Parathyroid adenoma (tissue), 2 donors: ENCODE measurements around the gene ARRDC3.
"Not testable (repeated sequence)": the region's sequence is repeated elsewhere in the genome, so short reads cannot be mapped to it uniquely, and the experiment has no call there.

ENCODE experiments used
- H2AFZ ChIP-seq: fragments of 300-600 bp; sonication (generic); one replicate; pipeline ENCODE4 v1.7.0; 2017; ENCODE audit warnings: antibody characterized with exemption, mild to moderate bottlenecking
- H3K27ac ChIP-seq: fragments of 300-600 bp; sonication (generic); one replicate; pipeline ENCODE4 v1.7.0; 2017
- H3K27me3 ChIP-seq: fragments of 300-600 bp; sonication (generic); one replicate; pipeline ENCODE4 v1.7.0; 2017; ENCODE audit warnings: low read length; ENCODE audit not compliant: control insufficient read depth, insufficient read depth
- H3K36me3 ChIP-seq: fragments of 300-600 bp; sonication (generic); one replicate; pipeline ENCODE4 v1.7.0; 2017; ENCODE audit warnings: low read length; ENCODE audit not compliant: control insufficient read depth, insufficient read depth
- H3K4me1 ChIP-seq: fragments of 300-600 bp; sonication (generic); one replicate; pipeline ENCODE4 v1.7.0; 2017; ENCODE audit warnings: control low read depth
- H3K4me2 ChIP-seq: fragments of 300-600 bp; sonication (generic); one replicate; pipeline ENCODE4 v1.7.0; 2017; ENCODE audit warnings: low read length
- H3K4me3 ChIP-seq: fragments of 300-600 bp; sonication (generic); one replicate; pipeline ENCODE4 v1.7.0; 2017; ENCODE audit warnings: low read depth, low read length
- H3K79me2 ChIP-seq: fragments of 300-600 bp; sonication (generic); one replicate; pipeline ENCODE4 v1.7.0; 2017; ENCODE audit warnings: control low read depth
- H3K9ac ChIP-seq: fragments of 300-600 bp; sonication (generic); one replicate; pipeline ENCODE4 v1.7.0; 2017; ENCODE audit warnings: mild to moderate bottlenecking
- H3K9me3 ChIP-seq: fragments of 300-600 bp; sonication (generic); one replicate; pipeline ENCODE4 v1.7.0; 2017; ENCODE audit warnings: low read length; ENCODE audit not compliant: control insufficient read depth
- TF ChIP-seq, protein P1 (sequence below): fragments of 300-600 bp; sonication (generic); IDR thresholded peaks from one replicate; pipeline ENCODE4 v1.7.0; 2017; ENCODE audit warnings: antibody characterized with exemption, mild to moderate bottlenecking
- donor health status: primary hyperparathyroidism.

Gene ARRDC3

DNA sequence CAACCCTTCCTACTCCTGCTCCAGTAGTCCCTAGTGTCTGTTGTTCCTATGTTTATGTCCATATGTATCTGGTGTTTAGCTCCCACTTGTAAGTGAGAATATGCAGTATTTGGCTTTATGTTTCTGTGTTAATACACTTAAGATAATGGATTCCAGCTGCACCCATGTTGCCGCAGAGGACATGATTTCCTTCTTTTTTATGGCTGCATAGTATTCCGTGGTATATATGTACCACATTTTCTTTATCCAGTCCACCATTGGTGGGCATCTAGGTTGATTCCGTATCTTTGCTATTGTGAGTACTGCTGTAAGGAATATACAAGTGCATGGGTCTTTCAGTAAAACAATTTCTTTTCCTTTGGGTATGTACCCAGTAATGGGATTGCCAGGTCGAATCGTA, 5.2 kb upstream of the ARRDC3 start:
- Histone ChIP-seq H3K36me3 (no peaks in the 10 kb centered on the region), H3K4me2 (no peak overlapping the region), H3K9me3 (no peaks in the 10 kb centered on the region), H3K79me2 (no peaks in the 10 kb centered on the region), H3K9ac (no peak overlapping the region), H3K27me3 (no peaks in the 10 kb centered on the region), H3K4me3 (no peak overlapping the region), H3K4me1 (peaks cover 24% of the 10 kb centered on the region), H2AFZ (no peak overlapping the region), H3K27ac (no peak overlapping the region)
- TF ChIP-seq, protein P1, sequence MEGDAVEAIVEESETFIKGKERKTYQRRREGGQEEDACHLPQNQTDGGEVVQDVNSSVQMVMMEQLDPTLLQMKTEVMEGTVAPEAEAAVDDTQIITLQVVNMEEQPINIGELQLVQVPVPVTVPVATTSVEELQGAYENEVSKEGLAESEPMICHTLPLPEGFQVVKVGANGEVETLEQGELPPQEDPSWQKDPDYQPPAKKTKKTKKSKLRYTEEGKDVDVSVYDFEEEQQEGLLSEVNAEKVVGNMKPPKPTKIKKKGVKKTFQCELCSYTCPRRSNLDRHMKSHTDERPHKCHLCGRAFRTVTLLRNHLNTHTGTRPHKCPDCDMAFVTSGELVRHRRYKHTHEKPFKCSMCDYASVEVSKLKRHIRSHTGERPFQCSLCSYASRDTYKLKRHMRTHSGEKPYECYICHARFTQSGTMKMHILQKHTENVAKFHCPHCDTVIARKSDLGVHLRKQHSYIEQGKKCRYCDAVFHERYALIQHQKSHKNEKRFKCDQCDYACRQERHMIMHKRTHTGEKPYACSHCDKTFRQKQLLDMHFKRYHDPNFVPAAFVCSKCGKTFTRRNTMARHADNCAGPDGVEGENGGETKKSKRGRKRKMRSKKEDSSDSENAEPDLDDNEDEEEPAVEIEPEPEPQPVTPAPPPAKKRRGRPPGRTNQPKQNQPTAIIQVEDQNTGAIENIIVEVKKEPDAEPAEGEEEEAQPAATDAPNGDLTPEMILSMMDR = no peak

DNA sequence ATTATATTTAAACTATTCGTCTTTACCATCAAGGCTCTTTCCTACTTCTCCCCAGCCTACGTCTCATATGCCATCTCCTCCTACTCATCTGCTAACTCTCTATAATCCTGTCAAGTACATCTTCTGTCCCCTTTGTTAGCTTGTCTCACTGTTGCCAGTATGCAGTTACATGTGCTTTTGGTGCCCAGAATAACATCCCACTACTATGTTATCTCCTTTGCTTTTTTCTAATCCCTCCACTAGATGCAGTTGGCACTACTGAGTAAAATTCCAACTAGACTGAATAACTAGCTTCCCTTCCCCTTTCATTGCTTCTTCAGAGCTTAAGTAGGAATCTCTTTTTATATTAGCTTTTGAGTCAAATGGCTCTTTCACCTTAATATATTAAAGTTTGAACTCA, 3.0 kb upstream of the ARRDC3 start:
- peaks cover 11% of the 10 kb centered on the region for H3K36me3 ChIP-seq
- H3K9ac ChIP-seq = no peak overlapping the region
- peak overlapping the region; percentile 55 for H3K27ac ChIP-seq
- no peaks in the 10 kb centered on the region for H3K27me3 ChIP-seq
- peak overlapping the region; percentile 62 for H2AFZ ChIP-seq
- no peak overlapping the region for H3K4me2 ChIP-seq
- TF ChIP-seq, protein P1 = no peak
- H3K9me3 ChIP-seq = no peaks in the 10 kb centered on the region
- H3K79me2 ChIP-seq = peaks cover 13% of the 10 kb centered on the region
- no peak overlapping the region for H3K4me3 ChIP-seq
- peaks cover 17% of the 10 kb centered on the region for H3K4me1 ChIP-seq

DNA sequence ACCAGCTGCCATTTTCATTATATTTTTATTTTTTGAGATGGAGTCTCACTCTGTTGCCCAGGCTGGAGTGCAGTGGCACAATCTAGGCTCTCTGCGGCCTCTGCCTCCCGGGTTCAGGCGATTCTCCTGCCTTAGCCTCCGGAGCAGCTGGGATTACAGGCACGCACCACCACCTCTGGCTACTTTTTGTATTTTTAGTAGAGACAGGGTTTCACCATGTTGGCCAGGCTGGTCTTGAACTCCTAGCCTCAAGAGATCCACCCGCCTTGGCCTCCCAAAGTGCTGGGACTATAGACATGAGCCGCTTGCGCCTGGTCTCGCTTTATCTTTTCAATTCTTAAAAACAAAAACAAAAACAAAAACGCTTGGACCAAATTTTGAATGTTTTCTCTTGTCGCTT, 2.5 kb upstream of the ARRDC3 start:
- Histone ChIP-seq H3K27ac (peak overlapping the region; percentile 55), H3K36me3 (peaks cover 12% of the 10 kb centered on the region), H3K4me1 (peaks cover 12% of the 10 kb centered on the region), H3K79me2 (peaks cover 14% of the 10 kb centered on the region), H2AFZ (peak overlapping the region; percentile 62)
- not testable (repeated sequence) for H3K27me3 ChIP-seq, H3K4me3 ChIP-seq, H3K9ac ChIP-seq, H3K9me3 ChIP-seq, H3K4me2 ChIP-seq

DNA sequence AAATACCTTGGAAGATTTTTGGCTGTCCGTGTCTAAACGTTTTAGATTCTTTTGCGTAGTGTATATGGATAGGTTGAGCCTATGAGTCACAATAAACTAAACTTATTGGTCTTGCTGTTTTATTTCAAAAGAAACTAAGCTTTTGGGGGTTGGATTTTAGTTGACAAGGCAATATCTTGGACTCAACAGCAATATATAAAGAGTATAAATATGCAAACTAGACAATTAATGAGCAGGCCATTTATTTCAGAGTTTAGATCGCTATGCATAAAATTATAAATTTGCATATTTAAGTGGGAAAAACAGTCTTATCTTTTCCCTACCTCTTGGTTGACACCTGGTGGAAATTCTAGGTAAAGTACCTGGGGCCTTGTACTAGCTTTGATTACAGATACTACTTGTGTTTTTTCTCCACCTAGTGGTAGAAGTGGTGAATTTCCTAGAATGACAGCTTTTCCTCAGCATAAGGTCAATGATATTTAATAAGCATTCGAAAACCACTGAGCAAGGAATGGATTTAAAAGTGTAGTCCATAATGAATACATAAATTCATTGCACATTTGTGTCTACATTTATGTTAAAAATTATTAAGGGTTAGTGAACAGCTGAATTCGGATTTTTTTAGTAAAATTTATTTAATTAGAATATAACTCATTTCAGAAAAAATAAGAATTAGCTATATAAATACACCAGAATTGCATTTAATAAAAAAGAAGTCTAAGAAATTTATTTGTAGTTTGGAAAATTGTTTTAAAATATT, 1.7 kb upstream of the ARRDC3 start:
- H3K79me2 ChIP-seq = peaks cover 14% of the 10 kb centered on the region
- H2AFZ ChIP-seq = peak overlapping the region; percentile 79
- no peaks in the 10 kb centered on the region for H3K27me3 ChIP-seq
- H3K27ac ChIP-seq = peak overlapping the region; percentile 99
- H3K4me3 ChIP-seq = peak overlapping the region; percentile 100
- peaks cover 15% of the 10 kb centered on the region for H3K36me3 ChIP-seq
- H3K9ac ChIP-seq = no peak overlapping the region
- TF ChIP-seq, protein P1 = peak; percentile 98
- H3K9me3 ChIP-seq = no peaks in the 10 kb centered on the region
- H3K4me1 ChIP-seq = peaks cover 10% of the 10 kb centered on the region
- peak overlapping the region; percentile 99 for H3K4me2 ChIP-seq

DNA sequence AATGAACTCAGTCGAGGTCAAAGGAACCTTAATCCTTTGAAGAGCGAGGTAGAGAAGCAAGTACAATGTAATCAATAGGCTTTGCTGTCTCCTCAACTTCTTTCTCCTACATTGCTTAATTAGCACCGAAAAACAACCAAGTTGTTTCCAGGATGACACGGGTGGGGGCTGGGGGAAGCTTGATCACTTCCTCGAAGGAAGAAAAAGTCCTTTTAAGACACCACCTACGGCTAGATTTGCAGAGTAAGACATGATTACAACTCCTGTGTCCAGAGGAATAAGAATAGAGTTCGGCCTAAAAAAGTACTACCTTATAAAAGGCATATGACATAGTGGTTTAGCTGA, 811 bp upstream of the ARRDC3 start:
- TF ChIP-seq, protein P1 = no peak
- peak overlapping the region; percentile 100 for H3K4me3 ChIP-seq
- peak overlapping the region; percentile 99 for H3K4me2 ChIP-seq
- H3K27me3 ChIP-seq = no peaks in the 10 kb centered on the region
- peak overlapping the region; percentile 99 for H3K27ac ChIP-seq
- H3K79me2 ChIP-seq = peaks cover 14% of the 10 kb centered on the region
- H2AFZ ChIP-seq = peak overlapping the region; percentile 79
- H3K36me3 ChIP-seq = peaks cover 15% of the 10 kb centered on the region
- peak overlapping the region; percentile 59 for H3K9ac ChIP-seq
- H3K4me1 ChIP-seq = peaks cover 7% of the 10 kb centered on the region
- no peaks in the 10 kb centered on the region for H3K9me3 ChIP-seq
